Measurements from ENCODE around the gene AGER.
"Not testable (repeated sequence)": the region's sequence is repeated elsewhere in the genome, so short reads cannot be mapped to it uniquely, and the experiment has no call there.

AGER gene

GRCh38 chr6:32184084-32184640 lies at the start of gene AGER:
TSS of gene AGER (minus strand) at chr6:32184253. CDS start at chr6:32184222, 31 bp downstream.
- no peak for DNase-seq (ENCODE audit: low read depth)

GRCh38 chr6:32226434-32226833 lies 42.4 kb upstream of the AGER start:
- no peak for DNase-seq (ENCODE audit: low read depth)

- DNase-seq (ENCODE audit: low read depth): no peak
Measured at GRCh38 chr6:32224696-32225095, 40.6 kb upstream of the AGER start.

GRCh38 chr6:32223258-32224235 lies 39.5 kb upstream of the AGER start, which contains the start of gene NOTCH4:
TSS of gene NOTCH4 (minus strand) at chr6:32224067. CDS start at chr6:32223928, 139 bp downstream.
- no peak for DNase-seq (ENCODE audit: low read depth)

- no peak for DNase-seq (ENCODE audit: low read depth)
Measured at GRCh38 chr6:32222333-32223230, 38.5 kb upstream of the AGER start.

- DNase-seq (ENCODE audit: low read depth): no peak
Measured at GRCh38 chr6:32220021-32220420, 36.0 kb upstream of the AGER start.

GRCh38 chr6:32218167-32218566 lies 34.1 kb upstream of the AGER start:
- DNase-seq (ENCODE audit: low read depth): no peak

- no peak for DNase-seq (ENCODE audit: low read depth)
Measured at GRCh38 chr6:32216998-32217397, 32.9 kb upstream of the AGER start.

GRCh38 chr6:32216285-32216684 lies 32.2 kb upstream of the AGER start:
- no peak for DNase-seq (ENCODE audit: low read depth)

- DNase-seq (ENCODE audit: low read depth): no peak
Measured at GRCh38 chr6:32215617-32216016, 31.6 kb upstream of the AGER start.

- DNase-seq (ENCODE audit: low read depth): no peak
Measured at GRCh38 chr6:32214126-32214525, 30.1 kb upstream of the AGER start.

- no peak for DNase-seq (ENCODE audit: low read depth)
Measured at GRCh38 chr6:32213649-32214048, 29.6 kb upstream of the AGER start.

- no peak for DNase-seq (ENCODE audit: low read depth)
Measured at GRCh38 chr6:32212076-32212760, 28.2 kb upstream of the AGER start.

- DNase-seq (ENCODE audit: low read depth): not testable (repeated sequence)
Measured at GRCh38 chr6:32211432-32211831, 27.4 kb upstream of the AGER start.

GRCh38 chr6:32210191-32210601 lies 26.1 kb upstream of the AGER start:
- DNase-seq (ENCODE audit: low read depth): no peak

GRCh38 chr6:32208996-32209395 lies 24.9 kb upstream of the AGER start:
- no peak for DNase-seq (ENCODE audit: low read depth)

- no peak for DNase-seq (ENCODE audit: low read depth)
Measured at GRCh38 chr6:32204268-32204715, 20.2 kb upstream of the AGER start.

GRCh38 chr6:32203426-32204267 lies 19.6 kb upstream of the AGER start:
- no peak for DNase-seq (ENCODE audit: low read depth)

- no peak for DNase-seq (ENCODE audit: low read depth)
Measured at GRCh38 chr6:32202186-32202585, 18.1 kb upstream of the AGER start.

GRCh38 chr6:32200711-32201475 lies 16.8 kb upstream of the AGER start:
- no peak for DNase-seq (ENCODE audit: low read depth)
